ENCODE data around the gene ADAM33. TPM values are rescaled to one million over a fixed set of nuclear protein-coding genes. Genes with fewer than 3 reads are reported as not detected.

ADAM33 gene
- 3.5 and 11.2 TPM in 2 replicates for total RNA-seq

DNA sequence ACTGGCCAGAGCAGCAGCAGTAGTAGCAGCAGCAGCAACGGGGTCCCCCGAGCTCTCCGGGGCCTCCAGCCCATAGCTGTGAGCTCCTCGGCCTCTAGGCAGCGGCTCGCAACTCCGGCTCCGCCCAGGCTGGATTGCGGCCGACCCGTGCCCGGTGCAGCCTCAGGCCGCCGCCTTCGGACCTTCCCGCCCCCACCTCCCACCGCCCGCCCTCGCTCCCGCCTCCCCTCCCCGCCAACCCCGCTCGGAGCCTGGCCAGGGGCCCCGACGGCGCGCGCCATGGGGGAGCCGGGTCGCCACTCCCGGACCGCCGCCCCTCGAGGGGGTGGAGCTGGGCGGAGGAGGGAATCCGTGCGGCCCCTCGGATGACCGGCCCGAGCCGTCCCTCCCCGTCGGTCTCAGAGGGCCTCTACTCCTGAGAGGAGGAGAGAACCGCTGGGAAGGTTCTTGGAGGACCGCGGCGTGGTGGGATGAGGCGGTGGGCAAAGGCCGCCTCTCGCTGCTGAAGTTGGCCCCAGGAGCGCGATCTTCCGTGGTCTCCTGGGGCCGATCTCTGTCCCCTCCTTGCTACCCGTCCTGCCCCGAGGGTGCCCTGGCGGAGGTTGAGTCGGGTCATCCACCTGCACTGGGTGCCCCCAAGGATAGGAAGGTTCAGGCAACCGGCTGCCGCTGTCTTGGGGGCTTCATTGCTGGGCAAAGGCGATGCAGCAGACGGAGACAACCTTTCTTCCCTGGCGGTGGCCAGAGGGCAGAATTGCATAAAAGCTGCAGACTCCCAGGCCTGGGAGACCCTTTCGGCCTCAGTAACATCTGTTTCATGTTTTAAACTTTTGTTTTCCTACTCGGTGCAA is at the start of gene ADAM33:
ADAM33 (minus strand) TSS at position 80 of the 851 bp plus-strand sequence; CDS start at position 74, 6 bp downstream.
- TF ChIP-seq, protein P1, sequence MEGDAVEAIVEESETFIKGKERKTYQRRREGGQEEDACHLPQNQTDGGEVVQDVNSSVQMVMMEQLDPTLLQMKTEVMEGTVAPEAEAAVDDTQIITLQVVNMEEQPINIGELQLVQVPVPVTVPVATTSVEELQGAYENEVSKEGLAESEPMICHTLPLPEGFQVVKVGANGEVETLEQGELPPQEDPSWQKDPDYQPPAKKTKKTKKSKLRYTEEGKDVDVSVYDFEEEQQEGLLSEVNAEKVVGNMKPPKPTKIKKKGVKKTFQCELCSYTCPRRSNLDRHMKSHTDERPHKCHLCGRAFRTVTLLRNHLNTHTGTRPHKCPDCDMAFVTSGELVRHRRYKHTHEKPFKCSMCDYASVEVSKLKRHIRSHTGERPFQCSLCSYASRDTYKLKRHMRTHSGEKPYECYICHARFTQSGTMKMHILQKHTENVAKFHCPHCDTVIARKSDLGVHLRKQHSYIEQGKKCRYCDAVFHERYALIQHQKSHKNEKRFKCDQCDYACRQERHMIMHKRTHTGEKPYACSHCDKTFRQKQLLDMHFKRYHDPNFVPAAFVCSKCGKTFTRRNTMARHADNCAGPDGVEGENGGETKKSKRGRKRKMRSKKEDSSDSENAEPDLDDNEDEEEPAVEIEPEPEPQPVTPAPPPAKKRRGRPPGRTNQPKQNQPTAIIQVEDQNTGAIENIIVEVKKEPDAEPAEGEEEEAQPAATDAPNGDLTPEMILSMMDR (IDR thresholded peaks at IDR 0.05; ENCODE audit: extremely low read depth, low read depth, low read length) = no peak
- H3K36me3 ChIP-seq (ENCODE audit: insufficient read depth, low read length) = no peaks in the 10 kb centered on the region
- peaks cover 11% of the 10 kb centered on the region for H3K27me3 ChIP-seq (ENCODE audit: insufficient read depth, low read length)
- H3K4me2 ChIP-seq (ENCODE audit: insufficient read depth, low read length) = peak within 1 kb of the TSS; percentile 71
- no peaks in the 10 kb centered on the region for H3K9me3 ChIP-seq (ENCODE audit: low read depth, low read length)
- no peaks in the 10 kb centered on the region for H3K79me2 ChIP-seq (ENCODE audit: insufficient read depth, low read length)
- peak within 1 kb of the TSS; percentile 67 for H3K4me3 ChIP-seq (ENCODE audit: insufficient read depth, low read length)
- no peaks in the 10 kb centered on the region for H4K20me1 ChIP-seq (ENCODE audit: insufficient read depth, low read length)
- no peak within 1 kb of the TSS for H3K27ac ChIP-seq (ENCODE audit: low read depth, low read length)
- H3K4me1 ChIP-seq (ENCODE audit: insufficient read depth, low read length) = peaks cover 18% of the 10 kb centered on the region
- DNase-seq (ENCODE audit: insufficient read length, low spot score, missing footprints) = no peak
- H2AFZ ChIP-seq (ENCODE audit: low read length) = peak within 1 kb of the TSS; percentile 29

- H3K36me3 ChIP-seq (ENCODE audit: insufficient read depth, low read length) = no peaks in the 10 kb centered on the region
- no peaks in the 10 kb centered on the region for H4K20me1 ChIP-seq (ENCODE audit: insufficient read depth, low read length)
- H3K4me2 ChIP-seq (ENCODE audit: insufficient read depth, low read length) = no peak overlapping the region
- H3K4me3 ChIP-seq (ENCODE audit: insufficient read depth, low read length) = no peak overlapping the region
- no peak overlapping the region for H2AFZ ChIP-seq (ENCODE audit: low read length)
- H3K4me1 ChIP-seq (ENCODE audit: insufficient read depth, low read length) = peaks cover 11% of the 10 kb centered on the region
- DNase-seq (ENCODE audit: insufficient read length, low spot score, missing footprints) = peak; percentile 59
- peaks cover 37% of the 10 kb centered on the region for H3K27me3 ChIP-seq (ENCODE audit: insufficient read depth, low read length)
- H3K9me3 ChIP-seq (ENCODE audit: low read depth, low read length) = no peaks in the 10 kb centered on the region
- H3K79me2 ChIP-seq (ENCODE audit: insufficient read depth, low read length) = no peaks in the 10 kb centered on the region
- H3K27ac ChIP-seq (ENCODE audit: low read depth, low read length) = no peak overlapping the region
- TF ChIP-seq, protein P1 (IDR thresholded peaks at IDR 0.05; ENCODE audit: extremely low read depth, low read depth, low read length) = no peak
Measured at GRCh38 chr20:3730803-3731672, 49.2 kb upstream of the ADAM33 start.

GRCh38 chr20:3729811-3730540 is 48.2 kb upstream of the ADAM33 start:
- no peaks in the 10 kb centered on the region for H3K79me2 ChIP-seq (ENCODE audit: insufficient read depth, low read length)
- no peaks in the 10 kb centered on the region for H3K9me3 ChIP-seq (ENCODE audit: low read depth, low read length)
- no peak overlapping the region for H3K4me3 ChIP-seq (ENCODE audit: insufficient read depth, low read length)
- H4K20me1 ChIP-seq (ENCODE audit: insufficient read depth, low read length) = no peaks in the 10 kb centered on the region
- DNase-seq (ENCODE audit: insufficient read length, low spot score, missing footprints) = peak; percentile 50
- peaks cover 35% of the 10 kb centered on the region for H3K27me3 ChIP-seq (ENCODE audit: insufficient read depth, low read length)
- TF ChIP-seq, protein P1 (IDR thresholded peaks at IDR 0.05; ENCODE audit: extremely low read depth, low read depth, low read length) = no peak
- H3K36me3 ChIP-seq (ENCODE audit: insufficient read depth, low read length) = no peaks in the 10 kb centered on the region
- H2AFZ ChIP-seq (ENCODE audit: low read length) = no peak overlapping the region
- H3K4me1 ChIP-seq (ENCODE audit: insufficient read depth, low read length) = peaks cover 11% of the 10 kb centered on the region
- H3K27ac ChIP-seq (ENCODE audit: low read depth, low read length) = no peak overlapping the region
- no peak overlapping the region for H3K4me2 ChIP-seq (ENCODE audit: insufficient read depth, low read length)
